Right lobe of liver (tissue), 6 donors: ENCODE results near the gene RGS12. TPM values are rescaled to one million over a fixed set of nuclear protein-coding genes. Genes with fewer than 3 reads are reported as not detected.
A peak's percentile ranks its signal among the peaks of the same experiment; 100 is the strongest.

Experiments
- ATAC-seq, 4 donors: fragments of 200-7000 bp; cut with Tn5 transposase; one replicate each; pipeline ENCODE4 v1.9.1; 2020; ENCODE audit warnings: mild to moderate bottlenecking in 4 of 4, moderate library complexity in 4 of 4
- DNase-seq, 3 donors: peaks; one replicate each; pipeline ENCODE4 v3.0.0-alpha.2; 2020
- H3K27ac ChIP-seq, 3 donors: fragments of 200-600 bp; one replicate each; pipeline ENCODE4 v1.8.0; 2022
- H3K27me3 ChIP-seq, 2 donors: fragments of 200-600 bp; one replicate each; pipeline ENCODE4 v1.8.0; 2022
- H3K36me3 ChIP-seq, 4 donors: fragments of 200-600 bp; sonication (generic) in 1 of 4; one replicate each; pipeline versions ENCODE4 v1.5.1 to v1.8.0; 2017 to 2022; ENCODE audit warnings: control low read depth in 1 of 4
- H3K4me1 ChIP-seq, 4 donors: fragments of 200-600 bp; sonication (generic) in 1 of 4; one replicate each; pipeline versions ENCODE4 v1.5.1 to v1.8.0; 2017 to 2022; ENCODE audit warnings: control low read depth in 1 of 4
- H3K4me3 ChIP-seq, 3 donors: fragments of 200-600 bp; one replicate each; pipeline ENCODE4 v1.8.0; 2022
- H3K9me3 ChIP-seq, 4 donors: fragments of 200-600 bp; sonication (generic) in 1 of 4; one replicate each; pipeline versions ENCODE4 v1.5.1 to v1.8.0; 2017 to 2022; ENCODE audit warnings: control low read depth in 1 of 4
- CTCF ChIP-seq, 4 donors: fragments of 200-600 bp in 3 of 4; fragments of 450-650 bp in 1 of 4; IDR thresholded peaks; one replicate each; pipeline versions ENCODE4 v1.5.1 to v1.8.0; 2016 to 2022; ENCODE audit warnings: antibody characterized with exemption in 4 of 4, mild to moderate bottlenecking in 2 of 4
- POLR2A ChIP-seq: fragments of 450-650 bp; IDR thresholded peaks from one replicate; pipeline ENCODE4 v1.6.1; 2017; ENCODE audit warnings: antibody characterized with exemption, mild to moderate bottlenecking
- WGBS: methylation state at CpG from one replicate; pipeline ENCODE4 v1.1.6; 2018; ENCODE audit warnings: low coverage, low lambda C conversion rate; ENCODE audit not compliant: insufficient coverage; ENCODE audit errors: missing lambda C conversion rate; 5-methylcytosine and 5-hydroxymethylcytosine counted together
- intact Hi-C, 2 donors: fragments of 100-400 bp; cut with DNase I; formaldehyde crosslinking; loops; one replicate each; pipeline versions ENCODE4 v1.11.2 to v1.14.1; 2022
- total RNA-seq, 6 experiments: library from RNA; depleted of rRNA in 2 of 6; stranded (reverse); fragments of >200 nt in 2 of 6; fragmentation: NEBNext Ultra II Directional in 3 of 6; extraction: Animal tissue kit (Norgen Biotek cat#: 25700) in 3 of 6; gene quantifications; one replicate each; pipeline versions ENCODE4 v1.1.0 to v1.2.4, GENCODE V29; 2016 to 2023
- donor health status: DM: no; HTN: yes; CAD: no.
- donor health status: DM: no; HTN: no; CAD: no.
- donor health status: DM: no; HTN: no; CAD: no.
- donor health status: DM: no; HTN: yes; CAD: no.
- donor health status: DM: no; HTN: yes; CAD: no.

The RGS12 gene
- total RNA-seq, 6 experiments from 2014 or later, result 15.0 to 29.6 (median 22.1) TPM

- H3K4me1 ChIP-seq, result peaks cover 0 to 6% (median 3%) of the 10 kb centered on the region in 4 donors
- no peak overlapping the region for H3K27ac ChIP-seq
- ATAC-seq, result no peak
- DNase-seq, result peak; percentile 2 to 37 (median 23)
- H3K4me3 ChIP-seq, result no peak overlapping the region
- no peak for TF ChIP-seq POLR2A
- no peak for TF ChIP-seq CTCF (IDR thresholded peaks at IDR 0.05)
- no peaks in the 10 kb centered on the region for H3K9me3 ChIP-seq
- no peaks in the 10 kb centered on the region for H3K27me3 ChIP-seq
- intact Hi-C loops, result no loop called here
- 89% methylated on average over 10 of the region's 12 CpGs for WGBS
- H3K36me3 ChIP-seq, result no peaks in the 10 kb centered on the region
Observed at GRCh38 chr4:3295837-3296624, 3.2 kb downstream of the RGS12 start.

- Histone ChIP-seq H3K27ac (no peak overlapping the region), H3K4me1 (peaks cover 0 to under 1% (median under 1%) of the 10 kb centered on the region in 4 donors), H3K27me3 (no peaks in the 10 kb centered on the region), H3K9me3 (no peaks in the 10 kb centered on the region), H3K4me3 (no peak overlapping the region), H3K36me3 (no peaks in the 10 kb centered on the region)
- no peak for TF ChIP-seq POLR2A
- WGBS, result 94% methylated on average over 4 of the region's 8 CpGs
- no peak for ATAC-seq
- intact Hi-C loops, result no loop called here
- peak in 2 of 3 donors; percentile 13 to 20 for DNase-seq
Observed at GRCh38 chr4:3296651-3297050, 3.8 kb downstream of the RGS12 start.

- TF ChIP-seq CTCF (IDR thresholded peaks at IDR 0.05) (no peak), POLR2A (no peak)
- H3K27ac ChIP-seq, result no peak overlapping the region
- DNase-seq (peak in 2 of 3 donors; percentile 15 to 19), ATAC-seq (no peak)
- no peaks in the 10 kb centered on the region for H3K4me1 ChIP-seq
- H3K9me3 ChIP-seq, result no peaks in the 10 kb centered on the region
- H3K27me3 ChIP-seq, result no peaks in the 10 kb centered on the region
- intact Hi-C loops, result no loop called here
- WGBS, result 91% methylated on average over 7 of the region's 13 CpGs
- H3K4me3 ChIP-seq, result no peak overlapping the region
- no peaks in the 10 kb centered on the region for H3K36me3 ChIP-seq
Observed at GRCh38 chr4:3297066-3297859, 4.4 kb downstream of the RGS12 start.

GRCh38 chr4:3299122-3299975, 6.5 kb downstream of the RGS12 start:
- Histone ChIP-seq H3K27me3 (no peaks in the 10 kb centered on the region), H3K4me1 (no peaks in the 10 kb centered on the region), H3K36me3 (no peaks in the 10 kb centered on the region), H3K4me3 (no peak overlapping the region), H3K9me3 (no peaks in the 10 kb centered on the region), H3K27ac (no peak overlapping the region)
- WGBS, result 45% methylated on average over 7 of the region's 9 CpGs
- ATAC-seq, result peak in 1 of 4 donors; percentile 4
- DNase-seq, result peak; percentile 6 to 33 (median 22)
- intact Hi-C loops, result no loop called here
- TF ChIP-seq CTCF (IDR thresholded peaks at IDR 0.05) (no peak), POLR2A (no peak)
